A673 (cell line): ENCODE data around the gene WNT2.
"Not testable (repeated sequence)": the region's sequence is repeated elsewhere in the genome, so short reads cannot be mapped to it uniquely, and the experiment has no call there.

ENCODE experiments used
- CTCF ChIP-seq: fragments of 300-800, 200-600 bp; sonication (generic); conservative IDR thresholded peaks from 2 replicates; pipeline ENCODE4 v1.5.1; 2017; ENCODE audit warnings: low read depth, mild to moderate bottlenecking, antibody characterized with exemption, low read length, moderate library complexity, mixed read lengths
- EZH2 ChIP-seq: fragments of 200-600 bp; sonication (generic); IDR thresholded peaks from 2 replicates; pipeline ENCODE4 v1.6.1; 2017; ENCODE audit warnings: borderline replicate concordance, low read depth, mild to moderate bottlenecking, mixed read lengths, antibody characterized with exemption, low read length; ENCODE audit not compliant: poor library complexity, severe bottlenecking

GRCh38 chr7:117245703-117246102 is 77.2 kb downstream of the WNT2 start:
- TF ChIP-seq CTCF, EZH2: not testable (repeated sequence)
